ENCODE measurements around the gene TMEM178A.

GRCh38 chr2:39715822-39716221, 50.1 kb downstream of the TMEM178A start:
- TF ChIP-seq, protein P1, sequence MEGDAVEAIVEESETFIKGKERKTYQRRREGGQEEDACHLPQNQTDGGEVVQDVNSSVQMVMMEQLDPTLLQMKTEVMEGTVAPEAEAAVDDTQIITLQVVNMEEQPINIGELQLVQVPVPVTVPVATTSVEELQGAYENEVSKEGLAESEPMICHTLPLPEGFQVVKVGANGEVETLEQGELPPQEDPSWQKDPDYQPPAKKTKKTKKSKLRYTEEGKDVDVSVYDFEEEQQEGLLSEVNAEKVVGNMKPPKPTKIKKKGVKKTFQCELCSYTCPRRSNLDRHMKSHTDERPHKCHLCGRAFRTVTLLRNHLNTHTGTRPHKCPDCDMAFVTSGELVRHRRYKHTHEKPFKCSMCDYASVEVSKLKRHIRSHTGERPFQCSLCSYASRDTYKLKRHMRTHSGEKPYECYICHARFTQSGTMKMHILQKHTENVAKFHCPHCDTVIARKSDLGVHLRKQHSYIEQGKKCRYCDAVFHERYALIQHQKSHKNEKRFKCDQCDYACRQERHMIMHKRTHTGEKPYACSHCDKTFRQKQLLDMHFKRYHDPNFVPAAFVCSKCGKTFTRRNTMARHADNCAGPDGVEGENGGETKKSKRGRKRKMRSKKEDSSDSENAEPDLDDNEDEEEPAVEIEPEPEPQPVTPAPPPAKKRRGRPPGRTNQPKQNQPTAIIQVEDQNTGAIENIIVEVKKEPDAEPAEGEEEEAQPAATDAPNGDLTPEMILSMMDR (IDR thresholded peaks at IDR 0.05) = no peak
- no peak for TF ChIP-seq POLR2A (IDR thresholded peaks at IDR 0.05)

All from lower leg skin (tissue), 3 donors.